NOMO-1 treated with DMSO at 0.1 percent for 48 hours (cell line): ENCODE results near the gene KCTD14.
A peak's percentile ranks its signal among the peaks of the same experiment; 100 is the strongest.
"Not testable (repeated sequence)": the region's sequence is repeated elsewhere in the genome, so short reads cannot be mapped to it uniquely, and the experiment has no call there.

Experiments
- DNase-seq: peaks from one replicate; lab custom pipeline; 2025; ENCODE audit not compliant: unreplicated experiment; lab: John Stamatoyannopoulos, UW

KCTD14 gene

GRCh38 chr11:78027759-78028158 is 4.7 kb upstream of the KCTD14 start:
- no peak for DNase-seq

- DNase-seq, result no peak
Measured at GRCh38 chr11:78025378-78025777, 2.3 kb upstream of the KCTD14 start.

- no peak for DNase-seq
Measured at GRCh38 chr11:78023426-78023825, 350 bp upstream of the KCTD14 start.

- DNase-seq, result no peak
Measured at GRCh38 chr11:78021611-78022010, 1.5 kb downstream of the KCTD14 start.

GRCh38 chr11:78020246-78020645 is 2.8 kb downstream of the KCTD14 start:
- DNase-seq, result no peak

GRCh38 chr11:78019808-78020207 is 3.3 kb downstream of the KCTD14 start:
- DNase-seq, result no peak

GRCh38 chr11:78015878-78016277 is 7.2 kb downstream of the KCTD14 start:
- no peak for DNase-seq

- not testable (repeated sequence) for DNase-seq
Measured at GRCh38 chr11:78014937-78015520, 8.0 kb downstream of the KCTD14 start.

GRCh38 chr11:78011301-78011700 is 11.8 kb downstream of the KCTD14 start:
- DNase-seq, result no peak

- DNase-seq, result no peak
Measured at GRCh38 chr11:78010755-78011154, 12.3 kb downstream of the KCTD14 start.

GRCh38 chr11:78010304-78010703 is 12.8 kb downstream of the KCTD14 start:
- no peak for DNase-seq

GRCh38 chr11:78009062-78009461 is 14.0 kb downstream of the KCTD14 start:
- DNase-seq, result no peak

GRCh38 chr11:78000193-78000592 is 22.9 kb downstream of the KCTD14 start:
- peak; percentile 62 for DNase-seq

GRCh38 chr11:77999446-78000030 is 23.5 kb downstream of the KCTD14 start:
- no peak for DNase-seq

- DNase-seq, result peak; percentile 100
Measured at GRCh38 chr11:77994434-77995362, 28.4 kb downstream of the KCTD14 start, which contains the start of gene INTS4. Gene INTS4, minus strand, starts transcription at chr11:77994668. Its CDS starts 25 bp downstream, at chr11:77994643.

GRCh38 chr11:77993902-77994301 is 29.2 kb downstream of the KCTD14 start:
- DNase-seq, result no peak

- DNase-seq, result no peak
Measured at GRCh38 chr11:77990981-77991380, 32.1 kb downstream of the KCTD14 start.

GRCh38 chr11:77986456-77986855 is 36.6 kb downstream of the KCTD14 start:
- not testable (repeated sequence) for DNase-seq

- no peak for DNase-seq
Measured at GRCh38 chr11:77981346-77981947, 41.6 kb downstream of the KCTD14 start.

GRCh38 chr11:77968337-77968736 is 54.7 kb downstream of the KCTD14 start:
- peak; percentile 66 for DNase-seq

- no peak for DNase-seq
Measured at GRCh38 chr11:77967753-77968152, 55.3 kb downstream of the KCTD14 start.
